Measurements from ENCODE around the gene CXCL1.

The CXCL1 gene

GRCh38 chr4:73869130-73870055 is at the start of gene CXCL1:
CXCL1 (plus strand) TSS chr4:73869393; CDS start chr4:73869471, 78 bp downstream.
- DNase-seq = no peak

DNA sequence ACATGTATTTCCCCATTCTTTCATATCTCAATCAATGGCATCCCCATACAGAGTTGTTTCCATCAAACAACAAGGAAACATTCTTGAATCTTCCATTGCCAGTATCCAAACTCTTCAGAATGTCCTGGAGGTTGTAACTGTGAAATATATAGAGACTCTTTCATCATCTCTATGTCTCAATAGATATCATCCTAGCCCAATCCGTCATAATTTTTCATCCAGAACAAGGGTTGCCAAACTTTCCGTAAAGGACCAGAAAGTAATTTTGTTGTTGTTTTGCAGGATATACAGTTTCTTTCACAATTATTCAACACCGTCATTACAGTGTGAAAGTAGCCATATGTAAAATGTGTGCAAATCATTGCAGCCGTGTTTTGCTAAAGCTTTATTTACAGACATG is 47.9 kb upstream of the CXCL1 start:
- no peak for DNase-seq

- DNase-seq = no peak
Observed at GRCh38 chr4:73822389-73822788, 46.8 kb upstream of the CXCL1 start.

DNA sequence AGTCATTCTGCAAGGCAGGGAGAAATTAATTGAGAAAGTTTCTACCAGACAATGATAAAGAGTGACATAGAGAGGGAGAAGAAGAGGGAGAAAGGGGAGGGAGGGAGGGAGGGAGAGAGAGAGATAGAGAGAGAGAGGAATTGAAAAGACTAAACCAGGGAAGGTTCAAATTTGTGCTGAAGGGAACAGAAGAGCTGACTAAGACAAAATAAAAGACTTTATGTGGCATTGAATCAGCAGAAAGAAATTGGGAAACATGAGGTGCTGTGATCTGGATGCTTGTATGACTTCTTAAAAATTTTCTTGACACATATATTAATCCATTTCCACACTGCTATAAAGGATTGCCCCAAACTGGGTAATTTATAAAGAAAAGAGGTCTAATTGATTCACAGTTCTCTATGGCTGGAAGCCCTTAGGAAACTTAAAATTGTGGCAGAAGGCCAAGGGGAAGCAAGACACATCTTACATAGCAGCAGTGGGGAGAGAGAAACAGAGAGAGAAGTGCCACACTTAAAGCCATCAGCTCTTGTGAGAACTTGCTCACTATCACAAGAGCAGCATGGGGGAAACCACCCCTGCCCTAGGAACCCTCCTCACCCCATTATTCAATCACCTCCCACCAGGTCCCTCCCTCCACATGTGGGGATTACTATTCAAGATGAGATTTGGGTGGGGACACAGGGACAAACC is 46.2 kb upstream of the CXCL1 start:
- no peak for DNase-seq

DNA sequence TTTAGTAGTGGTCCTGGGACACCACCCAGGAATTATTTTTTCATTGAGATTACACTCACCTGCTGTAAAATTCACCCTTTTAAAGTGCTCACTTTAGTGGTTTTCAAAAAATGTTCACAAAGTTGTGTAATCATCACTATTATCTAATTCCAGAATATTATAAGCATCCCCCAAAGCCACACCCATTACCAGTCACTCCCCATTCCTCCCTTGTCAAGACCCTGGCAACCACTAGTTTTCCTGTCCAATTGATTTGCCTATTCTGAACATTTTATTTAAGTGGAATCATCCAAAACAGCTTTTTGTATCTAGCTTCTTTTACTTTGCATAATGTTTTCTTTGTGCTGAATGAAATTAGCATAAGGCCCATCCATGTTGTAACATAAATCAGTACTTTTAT is 45.4 kb upstream of the CXCL1 start:
- no peak for DNase-seq

GRCh38 chr4:73828956-73829355 is 40.2 kb upstream of the CXCL1 start:
- no peak for DNase-seq

- no peak for DNase-seq
Observed at GRCh38 chr4:73831569-73831968, 37.6 kb upstream of the CXCL1 start.

DNA sequence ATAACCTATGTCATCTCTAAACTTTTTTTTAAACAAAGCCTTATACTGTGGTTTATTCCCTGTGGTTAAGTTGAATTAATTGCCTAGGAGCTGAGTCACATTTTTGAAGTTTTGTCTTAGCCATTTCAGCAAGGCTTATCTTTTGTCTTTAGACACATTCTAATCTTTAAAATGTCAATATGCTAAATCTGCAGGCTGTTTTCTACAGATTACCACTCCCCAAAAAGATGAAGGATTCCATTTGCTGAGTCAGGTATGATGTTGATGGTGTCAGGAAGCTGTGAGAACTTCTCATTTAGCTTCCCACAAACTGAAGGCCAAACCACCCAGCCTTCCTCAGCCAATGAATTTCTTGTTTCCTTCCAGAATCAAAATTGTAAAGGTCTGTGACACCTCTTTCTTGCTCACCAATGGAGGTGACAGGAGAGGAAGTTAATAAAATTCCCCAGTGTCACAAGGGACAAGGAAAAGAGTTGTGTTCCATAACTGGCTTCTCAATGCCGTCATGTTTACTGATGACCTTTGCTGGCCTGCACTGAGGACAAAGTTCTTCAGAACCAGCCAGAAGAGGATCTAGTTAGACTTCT is 36.4 kb upstream of the CXCL1 start:
- DNase-seq = no peak

GRCh38 chr4:73836373-73837279 is 32.6 kb upstream of the CXCL1 start, which contains the start of gene CXCL6:
CXCL6 (plus strand) TSS chr4:73836678; CDS start chr4:73836751, 73 bp downstream.
- peak; percentile 5 for DNase-seq

GRCh38 chr4:73839071-73839470 is 30.1 kb upstream of the CXCL1 start:
- no peak for DNase-seq

DNA sequence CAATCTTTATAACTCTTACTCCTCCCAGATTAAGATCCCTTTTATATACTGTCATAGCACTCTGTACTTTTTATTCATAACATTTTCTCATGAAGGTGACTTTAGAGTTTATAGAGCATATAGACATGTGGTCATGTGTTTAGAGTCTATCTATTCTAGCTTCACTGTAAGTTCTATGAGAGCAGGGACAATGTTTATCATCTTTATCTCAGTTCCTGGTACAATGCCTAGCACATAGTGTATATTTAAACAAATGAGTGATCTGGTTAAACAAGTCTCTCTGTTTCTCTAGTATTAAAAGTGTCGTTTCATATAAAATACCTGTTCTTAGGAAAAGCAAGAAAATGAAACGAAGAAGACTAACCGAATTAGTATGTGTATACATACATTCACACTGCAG is 29.5 kb upstream of the CXCL1 start:
- DNase-seq = no peak

DNA sequence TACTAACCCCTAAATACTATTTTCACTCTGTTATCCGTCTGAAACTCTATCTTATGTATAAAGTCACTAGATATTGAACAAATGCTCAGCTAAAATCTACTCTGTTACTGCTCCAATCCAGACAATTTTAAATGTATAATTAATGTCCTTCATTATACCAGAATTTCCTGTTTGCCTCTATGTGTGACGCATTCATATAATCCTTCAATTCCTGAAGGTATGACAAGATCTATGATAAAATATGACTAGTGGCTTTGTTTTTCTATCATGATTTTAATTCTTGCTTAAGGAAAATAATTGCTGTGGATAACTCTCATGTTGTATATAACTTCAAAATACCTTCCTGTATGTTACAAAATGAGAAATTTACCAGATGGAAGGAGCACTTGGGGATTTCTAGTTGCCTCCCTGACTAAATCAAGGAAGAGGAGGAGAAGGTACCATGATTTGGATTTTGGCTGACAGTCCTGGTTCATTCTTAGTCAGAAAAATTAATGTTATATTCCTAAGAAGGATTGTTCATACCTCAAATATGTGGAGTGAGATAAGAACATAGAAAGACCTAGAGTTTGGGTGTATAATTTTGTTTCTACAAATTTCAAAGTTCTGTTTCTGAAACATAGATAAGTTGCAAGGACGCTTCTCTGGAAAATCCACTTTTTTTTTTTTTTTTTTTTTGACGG is 27.8 kb upstream of the CXCL1 start:
- DNase-seq = no peak

DNA sequence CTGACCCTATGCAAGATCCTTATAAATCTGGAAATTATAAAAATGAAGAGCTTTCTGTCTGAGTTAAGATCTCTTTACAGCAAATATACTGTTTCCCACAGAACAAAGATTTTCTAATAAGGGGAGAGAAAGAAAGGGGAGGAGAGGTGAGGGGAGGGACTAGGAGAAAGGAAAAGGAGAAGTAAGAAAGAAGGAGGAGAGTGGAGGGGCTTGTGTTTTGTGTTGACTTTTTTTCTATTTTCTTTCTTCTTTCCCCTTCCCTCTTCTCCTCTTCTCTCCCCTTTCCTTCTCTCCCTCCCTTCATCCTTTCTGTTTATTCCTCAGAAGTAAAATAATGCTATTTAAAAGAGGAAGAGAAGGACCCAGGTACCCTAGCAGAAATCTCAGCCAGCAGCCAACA is 26.5 kb upstream of the CXCL1 start:
- no peak for DNase-seq

- no peak for DNase-seq
Observed at GRCh38 chr4:73843369-73843768, 25.8 kb upstream of the CXCL1 start.

DNA sequence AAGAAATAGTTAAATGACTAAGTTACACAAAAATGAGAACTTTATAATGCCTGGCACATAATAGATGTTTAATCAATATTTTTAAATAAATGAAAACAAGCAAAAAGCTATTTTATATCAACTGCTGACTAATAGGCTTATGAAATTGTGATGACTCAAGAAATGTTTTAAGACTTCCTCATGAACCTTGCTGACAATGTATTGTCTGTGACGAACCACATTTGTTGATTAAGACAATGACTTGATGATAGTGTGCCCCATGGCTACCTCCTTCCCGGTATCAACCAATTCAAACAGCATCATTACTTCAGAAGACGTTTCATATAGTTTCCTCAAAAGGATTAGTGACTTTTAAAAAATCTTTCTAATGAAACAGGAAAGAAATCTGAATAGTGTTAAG is 24.8 kb upstream of the CXCL1 start:
- DNase-seq = no peak

GRCh38 chr4:73844806-73845205 is 24.4 kb upstream of the CXCL1 start:
- DNase-seq = no peak

DNA sequence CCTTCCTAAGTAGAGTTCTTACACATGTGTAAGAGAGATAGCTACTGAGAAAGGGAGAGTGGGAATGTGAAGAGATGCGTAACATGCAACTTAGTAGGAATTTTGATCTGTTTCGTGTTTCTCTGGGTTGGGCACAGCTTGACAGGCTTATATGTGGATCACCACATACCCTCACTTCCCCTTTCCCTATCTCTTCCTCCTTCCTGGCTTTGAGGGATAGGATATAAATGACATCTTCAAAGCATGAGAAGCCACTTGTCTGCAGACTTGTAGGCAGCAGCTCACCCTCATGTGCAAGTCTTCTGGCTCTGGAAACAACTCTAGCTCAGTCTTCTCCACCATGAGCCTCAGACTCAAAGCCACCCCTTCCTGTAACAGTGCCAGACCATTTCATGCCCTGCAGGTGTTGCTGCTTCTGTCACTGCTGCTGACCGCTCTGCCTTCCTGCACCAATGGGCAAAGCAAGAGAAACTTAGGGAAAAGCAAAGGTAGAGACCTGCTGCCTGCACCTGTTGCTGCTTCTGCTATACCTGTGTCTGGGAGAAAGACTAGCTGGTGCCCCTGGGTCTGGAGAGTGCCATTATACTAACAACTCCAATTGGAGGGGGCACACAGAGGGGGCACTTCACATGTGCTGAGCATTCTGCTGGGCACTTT is 21.5 kb upstream of the CXCL1 start:
- no peak for DNase-seq

- DNase-seq = no peak
Observed at GRCh38 chr4:73848183-73848777, 20.9 kb upstream of the CXCL1 start.

- no peak for DNase-seq
Observed at GRCh38 chr4:73850261-73850970, 18.8 kb upstream of the CXCL1 start.

DNA sequence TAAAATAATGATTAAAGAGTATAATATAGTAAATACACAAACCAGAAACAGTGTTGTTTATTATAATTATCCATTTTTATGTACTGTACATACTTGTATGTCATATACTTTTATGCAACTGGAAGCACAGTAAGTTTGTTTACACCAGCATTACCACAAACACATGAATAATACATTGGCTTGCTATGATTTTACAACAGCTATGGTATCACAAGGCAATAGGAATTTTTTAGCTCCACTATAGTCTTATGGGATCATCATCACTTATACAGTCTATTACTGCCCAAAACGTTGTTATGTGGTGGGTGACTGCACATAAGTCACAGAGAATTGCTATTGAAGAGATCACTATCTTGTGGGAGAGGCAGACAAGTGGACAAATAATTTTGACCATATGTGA is 17.9 kb upstream of the CXCL1 start:
- no peak for DNase-seq
